OCI-LY7 (cell line): Measurements from ENCODE around the gene CASZ1.

Experiments used
- CTCF ChIP-seq: fragments of 200-600 bp; sonication (generic); conservative IDR thresholded peaks from 2 replicates; pipeline ENCODE4 v1.5.1; 2014; ENCODE audit warnings: mild to moderate bottlenecking, antibody characterized with exemption, low read length, moderate library complexity, mixed read lengths
- EZH2phosphoT487 ChIP-seq: fragments of 200-600 bp; sonication (generic); IDR thresholded peaks from 2 replicates; pipeline ENCODE4 v1.6.1; 2018; ENCODE audit warnings: low read depth, borderline replicate concordance, mild to moderate bottlenecking, mixed run types, antibody characterized with exemption, low read length, moderate library complexity, mixed read lengths

- TF ChIP-seq EZH2phosphoT487: no peak
- TF ChIP-seq CTCF: no peak
These were observed 108.0 kb downstream of the CASZ1 start for GRCh38 chr1:10688409-10688786.
